ENCODE data around the gene MEN1.

Gene MEN1

GRCh38 chr11:64784813-64785581 is 25.4 kb downstream of the MEN1 start:
- DNase-seq (ENCODE audit: low read depth in 3 of 3): no peak

- DNase-seq (ENCODE audit: low read depth in 3 of 3): peak; percentile 96 to 99 (median 98)
These were observed 31.7 kb downstream of the MEN1 start, which contains the start of gene SF1 for GRCh38 chr11:64778473-64779298. Gene SF1, minus strand, starts transcription at chr11:64778542. Its CDS starts 150 bp downstream, at chr11:64778392.

- no peak for DNase-seq (ENCODE audit: low read depth in 3 of 3)
These were observed 32.2 kb downstream of the MEN1 start for GRCh38 chr11:64778223-64778472.

- DNase-seq (ENCODE audit: low read depth in 3 of 3): peak; percentile 63 to 74 (median 64)
These were observed 32.7 kb downstream of the MEN1 start for GRCh38 chr11:64777449-64778222.

- DNase-seq (ENCODE audit: low read depth in 3 of 3): no peak
These were observed 33.5 kb downstream of the MEN1 start for GRCh38 chr11:64776875-64777274.

GRCh38 chr11:64776425-64776824 is 33.9 kb downstream of the MEN1 start:
- DNase-seq (ENCODE audit: low read depth in 3 of 3): no peak

- no peak for DNase-seq (ENCODE audit: low read depth in 3 of 3)
These were observed 36.2 kb downstream of the MEN1 start for GRCh38 chr11:64774144-64774543.

- no peak for DNase-seq (ENCODE audit: low read depth in 3 of 3)
These were observed 37.9 kb downstream of the MEN1 start for GRCh38 chr11:64772303-64773018.

- no peak for DNase-seq (ENCODE audit: low read depth in 3 of 3)
These were observed 38.5 kb downstream of the MEN1 start for GRCh38 chr11:64771861-64772260.

- no peak for DNase-seq (ENCODE audit: low read depth in 3 of 3)
These were observed 40.2 kb downstream of the MEN1 start for GRCh38 chr11:64770120-64770519.

GRCh38 chr11:64769283-64769682 is 41.1 kb downstream of the MEN1 start:
- DNase-seq (ENCODE audit: low read depth in 3 of 3): no peak

GRCh38 chr11:64768300-64768694 is 42.1 kb downstream of the MEN1 start:
- DNase-seq (ENCODE audit: low read depth in 3 of 3): no peak

GRCh38 chr11:64767344-64768299 is 42.7 kb downstream of the MEN1 start:
- peak; percentile 65 to 76 (median 74) for DNase-seq (ENCODE audit: low read depth in 3 of 3)

GRCh38 chr11:64766881-64767280 is 43.5 kb downstream of the MEN1 start:
- no peak for DNase-seq (ENCODE audit: low read depth in 3 of 3)

- no peak for DNase-seq (ENCODE audit: low read depth in 3 of 3)
These were observed 44.3 kb downstream of the MEN1 start for GRCh38 chr11:64765851-64766665.

GRCh38 chr11:64765291-64765850 is 45.0 kb downstream of the MEN1 start:
- DNase-seq (ENCODE audit: low read depth in 3 of 3): no peak

GRCh38 chr11:64764753-64765152 is 45.6 kb downstream of the MEN1 start:
- DNase-seq (ENCODE audit: low read depth in 3 of 3): no peak

GRCh38 chr11:64764040-64764611 is 46.2 kb downstream of the MEN1 start:
- no peak for DNase-seq (ENCODE audit: low read depth in 3 of 3)

GRCh38 chr11:64763526-64764039 is 46.8 kb downstream of the MEN1 start:
- DNase-seq (ENCODE audit: low read depth in 3 of 3): no peak
